Measurements from ENCODE around the gene EPN2.

EPN2 gene

GRCh38 chr17:19380481-19381301, 143.5 kb downstream of the EPN2 start:
- Mint-ChIP-seq H3K4me1 (ENCODE audit: low read depth) (peaks cover 20% of the 10 kb centered on the region), H3K9me3 (no peaks in the 10 kb centered on the region), H3K27me3 (no peaks in the 10 kb centered on the region), H3K36me3 (ENCODE audit: low read depth) (peaks cover 23% of the 10 kb centered on the region), H3K27ac (no peak overlapping the region), H3K4me3 (no peak overlapping the region)

- no peak overlapping the region for H3K4me3 Mint-ChIP-seq
- no peak overlapping the region for H3K27ac Mint-ChIP-seq
- H3K9me3 Mint-ChIP-seq, result no peaks in the 10 kb centered on the region
- no peaks in the 10 kb centered on the region for H3K27me3 Mint-ChIP-seq
- peaks cover 23% of the 10 kb centered on the region for H3K36me3 Mint-ChIP-seq (ENCODE audit: low read depth)
- peaks cover 16% of the 10 kb centered on the region for H3K4me1 Mint-ChIP-seq (ENCODE audit: low read depth)
Observed at GRCh38 chr17:19381361-19381740, 144.2 kb downstream of the EPN2 start.

- Mint-ChIP-seq H3K27ac (no peak overlapping the region), H3K4me1 (ENCODE audit: low read depth) (peaks cover 16% of the 10 kb centered on the region), H3K36me3 (ENCODE audit: low read depth) (peaks cover 23% of the 10 kb centered on the region), H3K4me3 (no peak overlapping the region), H3K27me3 (no peaks in the 10 kb centered on the region), H3K9me3 (no peaks in the 10 kb centered on the region)
Observed at GRCh38 chr17:19381741-19382444, 144.7 kb downstream of the EPN2 start.

GRCh38 chr17:19382531-19383444, 145.6 kb downstream of the EPN2 start:
- Mint-ChIP-seq H3K9me3 (no peaks in the 10 kb centered on the region), H3K4me1 (ENCODE audit: low read depth) (peaks cover 13% of the 10 kb centered on the region), H3K27me3 (peaks cover under 1% of the 10 kb centered on the region), H3K4me3 (no peak overlapping the region), H3K36me3 (ENCODE audit: low read depth) (peaks cover 23% of the 10 kb centered on the region), H3K27ac (no peak overlapping the region)

GRCh38 chr17:19383681-19384470, 146.7 kb downstream of the EPN2 start:
- Mint-ChIP-seq H3K9me3 (no peaks in the 10 kb centered on the region), H3K27ac (no peak overlapping the region), H3K4me1 (ENCODE audit: low read depth) (peaks cover 13% of the 10 kb centered on the region), H3K36me3 (ENCODE audit: low read depth) (peaks cover 23% of the 10 kb centered on the region), H3K27me3 (peaks cover 3% of the 10 kb centered on the region), H3K4me3 (no peak overlapping the region)

GRCh38 chr17:19384723-19385391, 147.7 kb downstream of the EPN2 start:
- Mint-ChIP-seq H3K4me1 (ENCODE audit: low read depth) (peaks cover 9% of the 10 kb centered on the region), H3K4me3 (no peak overlapping the region), H3K27ac (no peak overlapping the region), H3K36me3 (ENCODE audit: low read depth) (peaks cover 23% of the 10 kb centered on the region), H3K27me3 (peaks cover 3% of the 10 kb centered on the region), H3K9me3 (no peaks in the 10 kb centered on the region)

- H3K27me3 Mint-ChIP-seq, result peaks cover 3% of the 10 kb centered on the region
- no peak overlapping the region for H3K4me3 Mint-ChIP-seq
- no peak overlapping the region for H3K27ac Mint-ChIP-seq
- H3K4me1 Mint-ChIP-seq (ENCODE audit: low read depth), result peaks cover 9% of the 10 kb centered on the region
- H3K36me3 Mint-ChIP-seq (ENCODE audit: low read depth), result peaks cover 17% of the 10 kb centered on the region
- H3K9me3 Mint-ChIP-seq, result no peaks in the 10 kb centered on the region
Observed at GRCh38 chr17:19385521-19385983, 148.4 kb downstream of the EPN2 start.
